HepG2 (cell line): Measurements from ENCODE around the gene COQ9. TPM values are rescaled to one million over a fixed set of nuclear protein-coding genes. Genes with fewer than 3 reads are reported as not detected.

Experiments used
- HMGXB4 ChIP-seq, 2 experiments: sonication (generic) in 1 of 2; formaldehyde crosslinking in 1 of 2; IDR thresholded peaks; 2 replicates each; pipeline versions ENCODE4 v1.4.0 to v1.6.1; 2018 to 2020; ENCODE audit warnings: missing genetic modification reagents in 2 of 2, borderline replicate concordance in 1 of 2, low read depth in 1 of 2, mild to moderate bottlenecking in 1 of 2, missing biosample characterization in 1 of 2
- KDM5B ChIP-seq: sonication (generic); formaldehyde crosslinking; IDR thresholded peaks from 2 replicates; pipeline ENCODE4 v1.4.0; 2020; ENCODE audit warnings: missing genetic modification reagents, mild to moderate bottlenecking, borderline replicate concordance
- MLLT10 ChIP-seq: sonication (generic); formaldehyde crosslinking; IDR thresholded peaks from 2 replicates; pipeline ENCODE4 v1.4.0; 2020; ENCODE audit warnings: missing genetic modification reagents
- MXD1 ChIP-seq: sonication (generic); formaldehyde crosslinking; IDR thresholded peaks from 2 replicates; pipeline ENCODE4 v1.4.0; 2020; ENCODE audit warnings: mild to moderate bottlenecking, missing genetic modification reagents
- PTBP1 ChIP-seq: fragments of 200-400 bp; formaldehyde crosslinking; IDR thresholded peaks from 2 replicates; pipeline ENCODE4 v1.6.1; 2018; ENCODE audit warnings: low read length, low read depth; ENCODE audit not compliant: poor library complexity, severe bottlenecking
- REPIN1 ChIP-seq: sonication (generic); formaldehyde crosslinking; IDR thresholded peaks from 2 replicates; pipeline ENCODE4 v1.8.0; 2022; ENCODE audit warnings: missing genetic modification reagents, low read depth, mild to moderate bottlenecking, borderline replicate concordance
- ZNF333 ChIP-seq: sonication (generic); formaldehyde crosslinking; IDR thresholded peaks from 2 replicates; pipeline ENCODE4 v1.4.0; 2020; ENCODE audit warnings: mild to moderate bottlenecking, missing genetic modification reagents, borderline replicate concordance
- ZNF510 ChIP-seq: sonication (generic); formaldehyde crosslinking; IDR thresholded peaks from 2 replicates; pipeline ENCODE4 v1.4.0; 2020; ENCODE audit warnings: low read depth, mild to moderate bottlenecking, missing genetic modification reagents
- polyA plus RNA-seq, 8 experiments: library from polyadenylated mRNA; depleted of rRNA in 3 of 8; stranded (reverse) in 7 of 8; unstranded in 1 of 8; fragments of >200 nt; fragmentation: Illumina TruSeq in 4 of 8; extraction: Trizol in 4 of 8; gene quantifications; 2 replicates each; pipeline versions ENCODE4 v1.2.1 to v1.2.3, GENCODE V29; 2011 to 2016; ENCODE audit warnings: low read depth in 4 of 8, missing spikeins in 1 of 8, mixed read lengths in 1 of 8; ENCODE audit not compliant: insufficient read depth in 1 of 8
- total RNA-seq, 5 experiments: library from RNA; depleted of rRNA; stranded (reverse); fragments of >200 nt; fragmentation: Illumina TruSeq; extraction: Trizol; gene quantifications; 2 replicates each; pipeline ENCODE4 v1.2.3, GENCODE V29; 2016; ENCODE audit warnings: low read depth in 1 of 5
- TF ChIP-seq, protein P1 (sequence below): sonication (generic); formaldehyde crosslinking; IDR thresholded peaks from 2 replicates; pipeline ENCODE4 v1.4.0; 2020; ENCODE audit warnings: mild to moderate bottlenecking, missing genetic modification reagents, borderline replicate concordance
- TF ChIP-seq, protein P2 (sequence below): sonication (generic); formaldehyde crosslinking; IDR thresholded peaks from 2 replicates; pipeline ENCODE4 v1.5.1; 2020; ENCODE audit warnings: mild to moderate bottlenecking, missing genetic modification reagents, borderline replicate concordance

The COQ9 gene
- total and polyA plus RNA-seq, 2 of the 13 experiments (the other 11 are each of a cell fraction or from before 2014, with no cell fraction given): 57.5 to 108 TPM

DNA sequence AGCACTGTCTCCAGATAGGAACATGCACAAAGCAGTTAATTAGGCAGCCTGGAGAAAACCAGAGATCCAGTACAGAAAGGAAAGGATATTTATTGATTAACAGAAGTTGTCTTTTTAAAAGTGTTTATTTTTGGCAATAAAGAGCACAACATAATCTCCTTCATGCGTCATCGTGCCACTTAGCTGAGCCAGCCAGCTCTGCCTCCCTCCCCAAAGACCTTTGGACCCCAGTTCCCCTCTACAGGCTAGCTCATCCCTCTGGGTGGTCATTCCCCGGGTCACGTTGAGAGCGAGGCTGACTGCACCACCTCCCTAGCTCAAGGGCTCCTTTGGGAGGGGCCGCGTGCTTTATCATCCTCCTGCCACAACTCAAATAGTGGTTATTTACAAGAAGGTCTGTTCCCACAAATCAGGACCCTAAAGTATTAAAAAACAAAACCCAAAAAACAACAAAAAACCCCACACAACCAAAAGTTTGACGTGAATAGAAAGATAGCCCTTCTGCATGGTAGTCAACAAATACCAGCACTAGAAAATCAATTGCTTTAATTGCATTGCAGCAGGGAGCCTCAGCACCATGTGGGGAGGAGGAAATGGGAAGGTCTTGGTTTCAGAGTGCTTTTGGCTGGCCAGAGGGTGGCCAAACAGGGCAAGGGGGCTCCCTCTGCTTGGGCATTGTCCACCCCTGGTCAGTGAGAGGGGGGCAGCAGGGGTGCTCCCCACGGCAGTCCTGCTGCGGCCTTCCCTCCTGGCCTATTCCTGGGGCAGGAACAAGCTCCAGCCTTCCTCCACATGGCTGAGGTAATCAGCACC is 24.8 kb downstream of the COQ9 start (continued):
- TF ChIP-seq HMGXB4 (CRISPR knock-in tag; IDR thresholded peaks at IDR 0.05; ENCODE audit: borderline replicate concordance in 1 of 2, low read depth in 1 of 2) (no peak; a peak in 1 of 4 replicates), ZNF333 (no peak), MLLT10 (CRISPR knock-in tag) (no peak), REPIN1 (CRISPR knock-in tag) (no peak), KDM5B (CRISPR knock-in tag) (no peak; the same call in 1 of the 2 replicates), MXD1 (CRISPR knock-in tag) (no peak), PTBP1 (no peak), ZNF510 (CRISPR knock-in tag) (no peak)
- TF ChIP-seq, protein P1, sequence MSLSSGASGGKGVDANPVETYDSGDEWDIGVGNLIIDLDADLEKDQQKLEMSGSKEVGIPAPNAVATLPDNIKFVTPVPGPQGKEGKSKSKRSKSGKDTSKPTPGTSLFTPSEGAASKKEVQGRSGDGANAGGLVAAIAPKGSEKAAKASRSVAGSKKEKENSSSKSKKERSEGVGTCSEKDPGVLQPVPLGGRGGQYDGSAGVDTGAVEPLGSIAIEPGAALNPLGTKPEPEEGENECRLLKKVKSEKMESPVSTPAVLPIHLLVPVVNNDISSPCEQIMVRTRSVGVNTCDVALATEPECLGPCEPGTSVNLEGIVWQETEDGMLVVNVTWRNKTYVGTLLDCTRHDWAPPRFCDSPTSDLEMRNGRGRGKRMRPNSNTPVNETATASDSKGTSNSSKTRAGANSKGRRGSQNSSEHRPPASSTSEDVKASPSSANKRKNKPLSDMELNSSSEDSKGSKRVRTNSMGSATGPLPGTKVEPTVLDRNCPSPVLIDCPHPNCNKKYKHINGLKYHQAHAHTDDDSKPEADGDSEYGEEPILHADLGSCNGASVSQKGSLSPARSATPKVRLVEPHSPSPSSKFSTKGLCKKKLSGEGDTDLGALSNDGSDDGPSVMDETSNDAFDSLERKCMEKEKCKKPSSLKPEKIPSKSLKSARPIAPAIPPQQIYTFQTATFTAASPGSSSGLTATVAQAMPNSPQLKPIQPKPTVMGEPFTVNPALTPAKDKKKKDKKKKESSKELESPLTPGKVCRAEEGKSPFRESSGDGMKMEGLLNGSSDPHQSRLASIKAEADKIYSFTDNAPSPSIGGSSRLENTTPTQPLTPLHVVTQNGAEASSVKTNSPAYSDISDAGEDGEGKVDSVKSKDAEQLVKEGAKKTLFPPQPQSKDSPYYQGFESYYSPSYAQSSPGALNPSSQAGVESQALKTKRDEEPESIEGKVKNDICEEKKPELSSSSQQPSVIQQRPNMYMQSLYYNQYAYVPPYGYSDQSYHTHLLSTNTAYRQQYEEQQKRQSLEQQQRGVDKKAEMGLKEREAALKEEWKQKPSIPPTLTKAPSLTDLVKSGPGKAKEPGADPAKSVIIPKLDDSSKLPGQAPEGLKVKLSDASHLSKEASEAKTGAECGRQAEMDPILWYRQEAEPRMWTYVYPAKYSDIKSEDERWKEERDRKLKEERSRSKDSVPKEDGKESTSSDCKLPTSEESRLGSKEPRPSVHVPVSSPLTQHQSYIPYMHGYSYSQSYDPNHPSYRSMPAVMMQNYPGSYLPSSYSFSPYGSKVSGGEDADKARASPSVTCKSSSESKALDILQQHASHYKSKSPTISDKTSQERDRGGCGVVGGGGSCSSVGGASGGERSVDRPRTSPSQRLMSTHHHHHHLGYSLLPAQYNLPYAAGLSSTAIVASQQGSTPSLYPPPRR: peak; percentile 30; the same call in 1 of the 2 replicates
- TF ChIP-seq, protein P2, sequence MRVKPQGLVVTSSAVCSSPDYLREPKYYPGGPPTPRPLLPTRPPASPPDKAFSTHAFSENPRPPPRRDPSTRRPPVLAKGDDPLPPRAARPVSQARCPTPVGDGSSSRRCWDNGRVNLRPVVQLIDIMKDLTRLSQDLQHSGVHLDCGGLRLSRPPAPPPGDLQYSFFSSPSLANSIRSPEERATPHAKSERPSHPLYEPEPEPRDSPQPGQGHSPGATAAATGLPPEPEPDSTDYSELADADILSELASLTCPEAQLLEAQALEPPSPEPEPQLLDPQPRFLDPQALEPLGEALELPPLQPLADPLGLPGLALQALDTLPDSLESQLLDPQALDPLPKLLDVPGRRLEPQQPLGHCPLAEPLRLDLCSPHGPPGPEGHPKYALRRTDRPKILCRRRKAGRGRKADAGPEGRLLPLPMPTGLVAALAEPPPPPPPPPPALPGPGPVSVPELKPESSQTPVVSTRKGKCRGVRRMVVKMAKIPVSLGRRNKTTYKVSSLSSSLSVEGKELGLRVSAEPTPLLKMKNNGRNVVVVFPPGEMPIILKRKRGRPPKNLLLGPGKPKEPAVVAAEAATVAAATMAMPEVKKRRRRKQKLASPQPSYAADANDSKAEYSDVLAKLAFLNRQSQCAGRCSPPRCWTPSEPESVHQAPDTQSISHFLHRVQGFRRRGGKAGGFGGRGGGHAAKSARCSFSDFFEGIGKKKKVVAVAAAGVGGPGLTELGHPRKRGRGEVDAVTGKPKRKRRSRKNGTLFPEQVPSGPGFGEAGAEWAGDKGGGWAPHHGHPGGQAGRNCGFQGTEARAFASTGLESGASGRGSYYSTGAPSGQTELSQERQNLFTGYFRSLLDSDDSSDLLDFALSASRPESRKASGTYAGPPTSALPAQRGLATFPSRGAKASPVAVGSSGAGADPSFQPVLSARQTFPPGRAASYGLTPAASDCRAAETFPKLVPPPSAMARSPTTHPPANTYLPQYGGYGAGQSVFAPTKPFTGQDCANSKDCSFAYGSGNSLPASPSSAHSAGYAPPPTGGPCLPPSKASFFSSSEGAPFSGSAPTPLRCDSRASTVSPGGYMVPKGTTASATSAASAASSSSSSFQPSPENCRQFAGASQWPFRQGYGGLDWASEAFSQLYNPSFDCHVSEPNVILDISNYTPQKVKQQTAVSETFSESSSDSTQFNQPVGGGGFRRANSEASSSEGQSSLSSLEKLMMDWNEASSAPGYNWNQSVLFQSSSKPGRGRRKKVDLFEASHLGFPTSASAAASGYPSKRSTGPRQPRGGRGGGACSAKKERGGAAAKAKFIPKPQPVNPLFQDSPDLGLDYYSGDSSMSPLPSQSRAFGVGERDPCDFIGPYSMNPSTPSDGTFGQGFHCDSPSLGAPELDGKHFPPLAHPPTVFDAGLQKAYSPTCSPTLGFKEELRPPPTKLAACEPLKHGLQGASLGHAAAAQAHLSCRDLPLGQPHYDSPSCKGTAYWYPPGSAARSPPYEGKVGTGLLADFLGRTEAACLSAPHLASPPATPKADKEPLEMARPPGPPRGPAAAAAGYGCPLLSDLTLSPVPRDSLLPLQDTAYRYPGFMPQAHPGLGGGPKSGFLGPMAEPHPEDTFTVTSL (CRISPR knock-in tag): 0 out of 2 replicates have a peak, but pooled peaks have one; percentile 75
